Gastroesophageal sphincter (tissue), 4 donors: ENCODE measurements around the gene C16orf92. TPM values are rescaled to one million over a fixed set of nuclear protein-coding genes. Genes with fewer than 3 reads are reported as not detected.

ENCODE experiments used
- ATAC-seq: fragments of 150-250 bp; one replicate; pipeline ENCODE4 v1.9.1; 2016; ENCODE audit warnings: mild to moderate bottlenecking, moderate library complexity
- H3K27ac ChIP-seq, 4 donors: fragments of 200-600 bp; sonication (generic) in 3 of 4; 1 replicate in 3 of 4; 2 replicates in 1 of 4; pipeline ENCODE4 v1.5.1; 2016 to 2019
- H3K27me3 ChIP-seq: fragments of 200-600 bp; sonication (generic); one replicate; pipeline ENCODE4 v1.5.1; 2019
- H3K36me3 ChIP-seq, 2 donors: fragments of 200-600 bp; sonication (generic); one replicate each; pipeline ENCODE4 v1.5.1; 2019; ENCODE audit warnings: control low read depth in 1 of 2
- H3K4me1 ChIP-seq, 3 donors: fragments of 200-600 bp; sonication (generic); 1 replicate in 2 of 3; 2 replicates in 1 of 3; pipeline ENCODE4 v1.5.1; 2016 to 2019; ENCODE audit warnings: control low read depth in 2 of 3
- H3K4me3 ChIP-seq, 2 donors: fragments of 200-600 bp; sonication (generic); one replicate each; pipeline ENCODE4 v1.5.1; 2019; ENCODE audit warnings: mild to moderate bottlenecking in 1 of 2, moderate library complexity in 1 of 2
- H3K9me3 ChIP-seq, 3 donors: fragments of 200-600 bp; sonication (generic); one replicate each; pipeline ENCODE4 v1.5.1; 2017 to 2019; ENCODE audit warnings: control low read depth in 2 of 3
- CTCF ChIP-seq, 4 experiments: fragments of 200-600 bp in 2 of 4; fragments of 450-650 bp in 2 of 4; sonication (generic) in 1 of 4; IDR thresholded peaks; one replicate each; pipeline ENCODE4 v1.5.1; 2017 to 2019; ENCODE audit warnings: antibody characterized with exemption in 4 of 4, mild to moderate bottlenecking in 2 of 4, moderate library complexity in 2 of 4
- EP300 ChIP-seq: sonication (generic); formaldehyde crosslinking; IDR thresholded peaks from one replicate; pipeline ENCODE4 v1.6.1; 2017; ENCODE audit warnings: antibody characterized with exemption, mild to moderate bottlenecking
- POLR2A ChIP-seq, 2 donors: fragments of 450-650 bp; IDR thresholded peaks; one replicate each; pipeline ENCODE4 v1.6.1; 2017; ENCODE audit warnings: antibody characterized with exemption in 2 of 2, mild to moderate bottlenecking in 2 of 2, moderate library complexity in 1 of 2
- POLR2AphosphoS5 ChIP-seq: sonication (generic); formaldehyde crosslinking; IDR thresholded peaks from one replicate; pipeline ENCODE4 v1.6.1; 2017; ENCODE audit warnings: antibody characterized with exemption
- WGBS, 2 donors: methylation state at CpG; one replicate each; pipeline ENCODE4 v1.1.5; 2018; ENCODE audit warnings: low coverage in 1 of 2; 5-methylcytosine and 5-hydroxymethylcytosine counted together
- total RNA-seq, 4 donors: library from RNA; depleted of rRNA; stranded (reverse); fragments of >200 nt; gene quantifications; one replicate each; pipeline ENCODE4 v1.1.0, GENCODE V29; 2016

The C16orf92 gene
- total RNA-seq, 4 donors from 2014 or later: not detected

GRCh38 chr16:29975811-29976511, 47.0 kb upstream of the C16orf92 start:
- Histone ChIP-seq H3K27me3 (no peaks in the 10 kb centered on the region), H3K4me1 (peaks cover 5 to 51% (median 31%) of the 10 kb centered on the region in 3 donors), H3K4me3 (peak overlapping the region in 1 of 2 donors; percentile 95), H3K9me3 (no peaks in the 10 kb centered on the region), H3K27ac (peak overlapping the region in 3 of 4 donors; percentile 92 to 94 (median 92)), H3K36me3 (peaks cover 0 to 50% of the 10 kb centered on the region in 2 donors)
- WGBS, 2 donors: 13 to 20% methylated on average over 4 to 5 of the region's 6 CpGs
- no peak for ATAC-seq
- no peak for TF ChIP-seq POLR2A (IDR thresholded peaks at IDR 0.05)
- no peak for TF ChIP-seq POLR2AphosphoS5
- TF ChIP-seq CTCF (IDR thresholded peaks at IDR 0.05): no peak
- no peak for TF ChIP-seq EP300

- Histone ChIP-seq H3K27me3 (no peaks in the 10 kb centered on the region), H3K27ac (peak overlapping the region in 3 of 4 donors; percentile 18 to 94 (median 92)), H3K36me3 (peaks cover 0 to 51% of the 10 kb centered on the region in 2 donors), H3K4me3 (peak overlapping the region in 1 of 2 donors; percentile 95), H3K4me1 (peaks cover 5 to 51% (median 31%) of the 10 kb centered on the region in 3 donors), H3K9me3 (no peaks in the 10 kb centered on the region)
- TF ChIP-seq POLR2AphosphoS5: no peak
- TF ChIP-seq EP300: no peak
- no peak for TF ChIP-seq POLR2A (IDR thresholded peaks at IDR 0.05)
- no peak for TF ChIP-seq CTCF (IDR thresholded peaks at IDR 0.05)
- no peak for ATAC-seq
- WGBS, 2 donors: 43 to 60% methylated on average over 1 to 4 of the region's 9 CpGs
Observed at GRCh38 chr16:29977063-29977825, 45.8 kb upstream of the C16orf92 start.

- no peak for ATAC-seq
- Histone ChIP-seq H3K27me3 (no peaks in the 10 kb centered on the region), H3K27ac (peak overlapping the region in 3 of 4 donors; percentile 18 to 94 (median 92)), H3K4me1 (peaks cover 5 to 49% (median 31%) of the 10 kb centered on the region in 3 donors), H3K36me3 (peaks cover 0 to 57% of the 10 kb centered on the region in 2 donors), H3K9me3 (no peaks in the 10 kb centered on the region), H3K4me3 (no peak overlapping the region)
- TF ChIP-seq POLR2A (IDR thresholded peaks at IDR 0.05) (no peak), POLR2AphosphoS5 (no peak), CTCF (IDR thresholded peaks at IDR 0.05) (no peak), EP300 (no peak)
- WGBS, 2 donors: 80 to 100% methylated on average over 1 of the region's 9 CpGs
Observed at GRCh38 chr16:29978081-29978480, 44.9 kb upstream of the C16orf92 start.

GRCh38 chr16:29978564-29979270, 44.3 kb upstream of the C16orf92 start:
- no peak for ATAC-seq
- no peaks in the 10 kb centered on the region for H3K27me3 ChIP-seq
- H3K4me1 ChIP-seq: peaks cover 5 to 46% (median 28%) of the 10 kb centered on the region in 3 donors
- WGBS, 2 donors: 60 to 89% methylated on average over 1 to 4 of the region's 9 CpGs
- peak overlapping the region in 1 of 4 donors; percentile 92 for H3K27ac ChIP-seq
- H3K4me3 ChIP-seq: no peak overlapping the region
- TF ChIP-seq POLR2A (IDR thresholded peaks at IDR 0.05): no peak
- no peak for TF ChIP-seq CTCF (IDR thresholded peaks at IDR 0.05)
- no peak for TF ChIP-seq EP300
- no peak for TF ChIP-seq POLR2AphosphoS5
- peaks cover 0 to 63% of the 10 kb centered on the region in 2 donors for H3K36me3 ChIP-seq
- H3K9me3 ChIP-seq: no peaks in the 10 kb centered on the region
